ENCODE measurements around the gene ADGRL3. TPM values are rescaled to one million over a fixed set of nuclear protein-coding genes. Genes with fewer than 3 reads are reported as not detected.
A peak's percentile ranks its signal among the peaks of the same experiment; 100 is the strongest.
"Not testable (repeated sequence)": the region's sequence is repeated elsewhere in the genome, so short reads cannot be mapped to it uniquely, and the experiment has no call there.

ADGRL3 gene
- total RNA-seq, 1 donor from 2014 or later = 3.0 TPM

DNA sequence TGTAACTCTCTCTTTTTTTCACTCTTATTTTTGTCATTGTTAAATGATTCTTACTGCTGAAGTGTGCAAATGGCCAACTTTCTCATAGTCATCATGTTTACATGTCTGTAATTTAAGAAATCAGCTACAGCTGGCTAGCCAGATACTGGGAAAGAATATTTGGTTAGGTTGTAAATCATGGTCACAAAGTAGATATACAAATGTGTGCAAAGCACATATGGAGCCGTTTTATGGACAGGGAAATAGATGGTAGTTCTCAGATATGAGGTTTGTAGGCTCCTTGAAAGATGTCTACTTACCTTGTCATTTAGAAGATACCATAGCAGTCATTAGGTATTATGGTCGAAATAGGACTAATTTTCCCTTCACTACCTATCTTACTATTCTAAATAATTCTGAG, 430.4 kb downstream of the ADGRL3 start:
- DNase-seq (no peak), ATAC-seq (ENCODE audit: poor library complexity) (no peak)
- intact Hi-C loops (cut with DNase I) = no loop called here

DNA sequence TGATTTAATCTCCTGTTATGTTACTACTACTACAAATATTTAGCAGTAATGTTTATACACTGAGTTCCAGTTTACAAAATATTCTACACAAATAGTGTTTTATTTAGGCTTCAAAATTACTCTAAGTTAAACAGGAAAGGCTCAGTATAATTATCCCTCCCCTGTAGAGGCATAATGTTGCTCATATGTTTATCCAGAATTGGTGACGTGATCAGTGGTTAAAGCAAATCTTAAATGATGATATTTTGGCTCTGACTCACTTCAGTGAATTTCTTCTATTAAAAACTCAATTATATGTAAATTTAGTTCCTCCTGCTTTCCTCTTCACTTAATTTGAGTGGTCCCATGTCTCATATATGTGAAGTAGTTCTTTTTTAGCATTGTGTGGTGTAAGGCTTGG, 438.5 kb downstream of the ADGRL3 start:
- intact Hi-C loops (cut with DNase I) = no loop called here
- ATAC-seq (ENCODE audit: poor library complexity) = no peak
- no peak for DNase-seq

DNA sequence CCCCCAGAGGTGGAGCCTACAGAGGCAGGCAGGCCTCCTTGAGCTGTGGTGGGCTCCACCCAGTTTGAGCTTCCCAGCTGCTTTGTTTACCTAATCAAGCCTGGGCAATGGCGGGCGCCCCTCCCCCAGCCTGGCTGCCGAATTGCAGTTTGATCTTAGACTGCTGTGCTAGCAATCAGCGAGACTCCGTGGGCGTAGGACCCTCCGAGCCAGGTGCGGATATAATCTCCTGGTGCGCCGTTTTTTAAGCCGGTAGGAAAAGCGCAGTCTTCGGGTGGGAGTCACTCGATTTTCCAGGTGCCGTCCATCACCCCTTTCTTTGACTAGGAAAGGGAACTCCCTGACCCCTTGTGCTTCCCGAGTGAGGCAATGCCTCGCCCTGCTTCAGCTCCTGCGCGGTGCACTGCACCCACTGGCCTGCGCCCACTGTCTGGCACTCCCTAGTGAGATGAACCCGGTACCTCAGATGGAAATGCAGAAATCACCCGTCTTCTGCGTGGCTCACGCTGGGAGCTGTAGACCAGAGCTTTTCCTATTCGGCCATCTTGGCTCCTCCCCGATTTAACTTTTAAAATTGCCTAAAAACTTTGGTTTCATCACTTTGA, 446.7 kb downstream of the ADGRL3 start:
- ATAC-seq (ENCODE audit: poor library complexity); DNase-seq; intact Hi-C loops (cut with DNase I): not testable (repeated sequence)

DNA sequence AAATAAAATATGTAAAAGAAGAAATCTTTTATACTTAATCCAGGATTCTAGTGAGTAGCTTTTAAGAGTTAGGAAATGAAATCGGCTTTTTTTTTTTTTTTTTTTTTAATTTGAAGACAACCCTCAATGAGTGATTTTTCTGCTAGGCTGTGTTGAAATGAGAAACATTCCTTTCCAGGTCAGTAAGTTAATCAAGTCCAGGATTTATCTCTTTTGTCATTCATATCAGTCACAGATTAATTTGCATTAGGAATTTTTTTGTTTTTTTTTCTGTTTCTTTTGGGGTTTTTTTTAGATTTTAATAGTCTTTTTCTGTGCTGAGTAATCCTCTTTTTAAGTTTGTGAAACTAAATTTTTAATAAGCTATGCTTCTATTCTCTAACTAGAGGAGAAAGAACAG, 448.1 kb downstream of the ADGRL3 start:
- no peak for ATAC-seq (ENCODE audit: poor library complexity)
- DNase-seq = no peak
- intact Hi-C loops (cut with DNase I) = no loop called here

DNA sequence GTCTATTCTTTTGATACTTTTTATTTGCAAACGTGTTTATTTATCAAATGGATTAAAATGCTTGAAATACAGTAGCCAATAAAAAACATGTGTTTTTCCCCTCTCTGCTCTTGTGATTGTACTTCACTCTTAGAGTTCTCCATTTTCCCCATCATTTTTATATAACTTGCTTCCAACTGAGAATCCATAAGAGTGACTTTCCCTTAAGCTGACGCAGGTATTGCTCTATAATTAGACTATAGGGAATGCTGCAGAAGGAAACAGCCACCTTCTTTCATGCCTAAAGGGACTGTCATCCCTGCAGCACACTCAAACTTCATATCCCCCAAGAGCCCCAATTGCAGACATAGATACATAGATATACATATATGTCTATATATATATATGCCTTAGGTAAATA, 456.9 kb downstream of the ADGRL3 start:
- ATAC-seq (ENCODE audit: poor library complexity) = no peak
- intact Hi-C loops (cut with DNase I) = no loop called here
- DNase-seq = no peak

DNA sequence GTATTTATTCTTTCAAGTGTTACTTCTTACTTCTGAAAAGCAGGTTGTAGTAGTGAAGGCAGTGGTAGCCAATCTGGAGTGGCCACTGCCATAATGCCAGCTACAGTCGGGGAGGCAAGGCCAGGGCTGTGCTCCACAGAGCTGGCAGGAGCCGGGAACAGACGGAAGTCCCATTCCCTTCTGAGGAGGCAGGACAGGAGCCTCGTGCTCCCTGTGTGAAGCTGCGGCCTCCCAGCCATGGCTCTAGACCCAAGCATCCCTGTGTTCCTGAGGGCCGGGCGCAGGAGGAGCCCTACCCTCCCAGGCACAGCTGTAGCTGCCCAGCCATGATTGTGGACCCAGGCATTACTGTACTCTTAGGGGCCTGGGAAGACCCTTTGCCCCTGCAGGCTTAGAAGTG, 461.8 kb downstream of the ADGRL3 start:
- DNase-seq = no peak
- intact Hi-C loops (cut with DNase I) = no loop called here

DNA sequence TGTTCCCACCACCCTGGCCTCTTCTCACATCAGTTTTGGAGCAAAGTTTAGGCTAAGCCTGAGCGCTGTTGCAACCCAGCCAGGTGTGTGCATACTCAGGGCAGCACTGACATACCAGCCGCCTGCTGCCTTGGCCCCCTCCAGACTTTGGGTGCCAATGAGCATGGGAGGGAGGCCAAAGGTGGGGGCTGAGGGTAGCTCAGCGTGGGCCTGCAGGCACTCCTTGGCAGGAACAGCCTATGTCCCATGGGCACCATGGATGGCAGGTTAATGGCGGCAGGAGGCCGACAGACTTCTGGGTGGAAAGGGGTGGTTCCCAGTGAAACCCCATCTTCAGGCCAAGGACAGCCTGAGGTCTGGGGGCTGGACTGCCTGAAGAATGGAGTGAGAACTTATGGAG, 462.2 kb downstream of the ADGRL3 start:
- DNase-seq = no peak
- intact Hi-C loops (cut with DNase I) = no loop called here
- ATAC-seq (ENCODE audit: poor library complexity) = no peak

More for the DNA sequence above, 461.8 kb downstream of the ADGRL3 start:
- no peak for ATAC-seq (ENCODE audit: poor library complexity)

DNA sequence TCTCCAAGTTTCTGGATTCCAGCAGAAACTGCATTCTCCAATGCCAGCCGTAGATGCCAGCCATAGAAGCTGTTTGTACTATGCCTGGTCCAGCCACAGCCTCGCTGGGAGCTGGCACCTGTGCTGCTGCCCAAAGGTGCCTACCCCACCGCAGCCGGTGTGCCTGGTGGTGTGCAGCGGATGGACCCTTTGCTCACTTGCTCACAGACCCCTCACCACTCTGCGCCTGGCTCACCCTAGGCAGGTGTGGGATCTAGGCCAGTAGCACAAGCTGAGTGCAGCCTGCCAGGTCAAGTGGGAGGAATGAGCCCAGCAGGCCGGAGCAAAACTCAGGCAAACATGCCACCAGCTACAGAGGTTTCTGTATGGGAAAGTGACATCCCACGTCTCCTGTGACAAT, 463.2 kb downstream of the ADGRL3 start:
- no peak for ATAC-seq (ENCODE audit: poor library complexity)
- DNase-seq = no peak
- intact Hi-C loops (cut with DNase I) = no loop called here

DNA sequence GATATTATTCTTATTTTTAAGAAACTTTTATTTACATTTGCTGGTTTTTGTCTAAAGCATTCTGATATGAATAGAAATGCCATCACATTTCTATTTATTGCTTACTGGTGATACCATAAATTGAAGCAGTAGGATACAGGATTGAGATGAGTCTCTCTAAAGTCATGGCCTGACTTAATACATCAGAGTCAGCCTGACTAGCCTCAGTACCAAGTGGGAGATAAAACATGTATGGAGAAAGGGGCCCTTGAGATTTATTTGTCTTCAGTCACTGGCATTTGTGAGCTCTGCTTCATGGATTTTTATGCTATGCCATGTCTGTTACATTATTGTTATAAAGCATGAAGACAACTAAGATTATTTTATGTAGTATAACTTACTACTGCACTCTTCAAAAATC, 465.5 kb downstream of the ADGRL3 start:
- intact Hi-C loops (cut with DNase I) = no loop called here
- no peak for ATAC-seq (ENCODE audit: poor library complexity)
- no peak for DNase-seq

DNA sequence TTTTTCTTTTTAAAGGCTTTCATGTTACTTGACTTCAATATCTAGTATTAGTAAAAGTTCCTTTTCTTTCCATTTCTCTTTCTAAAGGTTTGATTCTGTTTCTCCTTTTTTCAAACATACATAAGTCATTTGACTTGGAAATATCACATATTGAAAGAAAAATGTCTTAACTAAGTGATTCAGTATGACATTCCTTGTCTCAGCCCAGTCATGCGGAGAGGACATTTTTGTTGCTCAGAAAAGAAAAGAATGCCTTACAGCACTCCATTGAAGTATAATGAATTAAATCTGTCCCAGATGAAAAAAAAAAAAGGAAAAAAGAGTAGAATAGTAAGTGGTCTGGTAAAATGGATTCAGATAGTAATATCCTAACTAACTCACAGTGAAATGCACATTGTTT, 466.1 kb downstream of the ADGRL3 start:
- DNase-seq (no peak), ATAC-seq (ENCODE audit: poor library complexity) (no peak)
- intact Hi-C loops (cut with DNase I) = no loop called here

DNA sequence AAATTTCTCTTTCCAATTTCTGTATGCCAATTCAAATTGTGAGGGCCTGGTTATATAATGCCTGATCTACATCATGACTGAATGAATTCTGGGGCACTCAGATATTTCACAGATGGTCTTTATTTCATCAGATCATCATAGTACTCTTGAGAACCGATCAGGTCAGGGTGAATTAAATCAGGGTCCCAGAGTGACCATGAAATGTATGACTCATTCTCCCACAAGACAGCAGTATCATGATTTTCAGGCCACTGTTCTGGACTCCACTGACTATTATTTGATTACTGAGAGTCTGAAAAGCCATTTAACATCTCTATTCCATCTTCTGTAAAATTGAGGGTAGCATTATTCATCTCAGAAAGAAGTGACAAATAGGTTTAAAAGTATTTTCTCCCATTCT, 471.5 kb downstream of the ADGRL3 start:
- DNase-seq (no peak), ATAC-seq (ENCODE audit: poor library complexity) (no peak)
- intact Hi-C loops (cut with DNase I) = no loop called here

DNA sequence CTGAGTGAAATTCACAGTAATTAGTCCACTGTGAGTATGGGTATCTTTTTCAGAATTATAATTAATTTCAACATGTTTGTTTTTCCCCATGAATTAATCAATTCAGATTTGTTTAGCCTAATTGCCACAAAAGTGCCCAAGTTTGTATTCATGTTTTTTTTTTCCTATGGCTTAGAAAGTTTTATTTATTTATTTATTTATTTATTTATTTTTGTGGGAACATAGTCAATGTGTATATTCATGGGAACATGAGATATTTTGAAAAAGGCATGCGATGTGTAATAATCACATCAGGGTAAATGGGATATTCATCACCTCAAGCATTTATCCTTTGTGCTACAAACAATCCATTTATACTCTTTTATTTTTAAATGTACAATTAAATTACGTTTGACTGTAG, 475.3 kb downstream of the ADGRL3 start:
- intact Hi-C loops (cut with DNase I) = no loop called here
- ATAC-seq (ENCODE audit: poor library complexity) = no peak
- DNase-seq = no peak

DNA sequence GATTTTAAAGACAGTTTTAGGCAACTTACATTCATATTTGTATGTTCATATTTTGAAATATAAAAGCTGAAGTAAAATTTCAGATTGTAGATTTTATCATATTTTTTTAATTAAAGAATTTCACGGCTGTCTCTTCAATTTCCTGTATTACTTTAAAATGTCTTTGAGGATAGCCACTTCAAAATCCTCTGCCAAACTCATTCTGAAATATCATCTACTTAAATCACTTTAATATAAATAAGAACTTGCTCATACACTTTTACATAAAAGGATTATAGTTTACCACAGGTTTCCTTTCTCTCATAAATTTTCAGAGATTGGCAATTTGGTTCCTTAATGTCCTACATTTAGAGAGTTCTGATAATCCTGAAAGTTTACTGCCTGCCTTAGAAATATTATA, 478.2 kb downstream of the ADGRL3 start:
- DNase-seq = no peak
- intact Hi-C loops (cut with DNase I) = no loop called here
- no peak for ATAC-seq (ENCODE audit: poor library complexity)

DNA sequence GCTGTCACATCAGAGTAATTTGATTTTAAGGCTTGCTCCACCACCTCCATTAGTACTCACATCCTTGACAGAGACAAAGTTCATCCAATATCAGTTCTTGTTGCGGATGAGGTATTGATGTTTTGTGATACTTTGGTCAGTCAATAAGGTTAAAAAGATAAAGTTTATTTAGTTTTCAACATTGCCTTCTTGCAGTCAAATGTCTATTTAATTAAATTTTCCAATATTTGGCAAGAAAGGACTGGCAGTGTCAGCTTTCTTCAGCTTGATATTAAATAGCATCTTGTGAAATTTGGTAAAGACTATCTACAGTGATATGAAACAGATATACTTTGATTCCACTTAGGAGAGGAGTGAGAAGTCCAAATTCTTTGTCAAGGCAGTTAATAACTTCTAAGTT, 493.4 kb downstream of the ADGRL3 start:
- intact Hi-C loops (cut with DNase I) = no loop called here
- DNase-seq = no peak
- ATAC-seq (ENCODE audit: poor library complexity) = no peak

DNA sequence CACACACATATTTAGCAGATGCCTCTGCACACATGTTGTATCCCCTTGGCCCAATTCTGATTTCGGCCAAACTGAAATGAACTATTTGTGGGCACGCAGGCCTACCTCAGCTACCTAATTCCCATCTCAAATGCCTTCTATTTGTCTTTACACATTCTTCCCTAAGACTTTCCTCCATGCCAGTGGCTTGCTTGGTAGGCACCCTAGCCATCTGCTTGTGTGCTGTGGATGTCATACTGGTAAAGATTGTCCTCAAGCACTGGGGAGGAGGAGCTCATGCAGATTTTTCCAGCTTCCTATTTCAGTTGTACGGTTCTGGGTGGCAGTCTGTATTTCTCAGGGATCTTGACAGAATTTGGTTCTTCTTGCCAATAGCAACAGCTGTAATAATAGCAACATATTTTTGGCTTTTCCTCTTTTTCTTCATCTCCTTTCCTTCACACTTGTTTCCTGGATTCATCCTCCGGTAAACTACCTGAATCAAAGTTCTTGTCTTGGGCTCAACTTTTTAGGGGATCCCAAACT, 514.3 kb downstream of the ADGRL3 start:
- ATAC-seq (ENCODE audit: poor library complexity) = peak; percentile 45
- intact Hi-C loops (cut with DNase I) = no loop called here
- no peak for DNase-seq

DNA sequence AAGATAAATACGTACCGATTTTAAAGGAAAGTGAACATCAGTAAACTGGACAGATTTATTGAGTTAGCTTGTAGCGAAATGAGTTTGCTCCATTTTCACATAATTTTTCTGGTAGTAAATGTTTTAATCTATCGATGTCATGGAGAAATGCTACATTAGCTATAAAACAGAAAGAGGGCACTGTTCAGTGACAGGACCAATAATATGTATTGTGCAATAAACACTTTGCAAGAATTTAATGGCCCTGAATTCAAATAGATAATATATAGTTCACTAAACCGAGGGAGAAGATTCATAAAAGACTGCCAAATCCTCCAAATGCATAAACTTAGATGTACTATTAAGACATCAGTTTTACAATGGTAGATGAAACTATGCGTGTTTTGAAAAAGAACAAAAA, 516.3 kb downstream of the ADGRL3 start:
- intact Hi-C loops (cut with DNase I) = no loop called here
- ATAC-seq (ENCODE audit: poor library complexity) = no peak
- no peak for DNase-seq

DNA sequence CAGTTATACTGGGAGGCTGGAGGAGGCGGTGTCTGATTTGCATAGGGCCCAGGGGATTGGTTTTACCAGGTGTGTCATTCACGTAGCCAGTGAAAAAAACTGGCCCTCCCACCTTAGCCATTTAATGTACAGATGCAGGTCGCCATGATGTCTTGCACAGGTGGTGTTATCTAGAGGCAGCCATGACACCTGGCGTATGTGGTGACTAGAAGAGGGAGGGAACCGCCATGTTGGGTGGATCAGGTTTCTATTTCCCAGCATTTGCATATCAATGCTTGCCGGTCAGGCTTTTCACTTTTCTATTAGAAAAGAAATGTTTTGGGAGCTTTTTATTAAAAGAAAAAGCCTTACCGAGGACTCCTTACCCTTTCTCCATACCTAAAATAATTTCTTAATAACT, 523.4 kb downstream of the ADGRL3 start:
- ATAC-seq (ENCODE audit: poor library complexity) = no peak
- DNase-seq = no peak
- intact Hi-C loops (cut with DNase I) = no loop called here

DNA sequence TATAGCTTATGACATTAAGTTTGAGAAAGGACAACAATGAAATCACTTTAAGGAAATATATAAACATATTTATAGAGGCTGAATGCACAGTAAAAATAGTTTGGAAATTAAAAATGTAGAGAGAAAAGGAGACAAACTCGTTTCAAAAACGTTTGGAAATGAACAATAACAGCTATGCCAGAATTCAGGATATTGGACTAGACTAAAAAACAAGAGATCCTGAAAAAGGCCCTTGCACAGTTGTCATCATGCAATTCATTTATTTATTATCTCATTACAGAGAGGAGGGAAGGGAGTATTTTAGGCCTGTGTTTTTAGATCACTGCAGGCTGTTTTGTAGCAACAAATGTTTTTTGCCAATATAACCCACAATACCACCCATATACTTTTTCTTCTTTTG, 527.2 kb downstream of the ADGRL3 start:
- ATAC-seq (ENCODE audit: poor library complexity) = no peak
- intact Hi-C loops (cut with DNase I) = no loop called here

DNA sequence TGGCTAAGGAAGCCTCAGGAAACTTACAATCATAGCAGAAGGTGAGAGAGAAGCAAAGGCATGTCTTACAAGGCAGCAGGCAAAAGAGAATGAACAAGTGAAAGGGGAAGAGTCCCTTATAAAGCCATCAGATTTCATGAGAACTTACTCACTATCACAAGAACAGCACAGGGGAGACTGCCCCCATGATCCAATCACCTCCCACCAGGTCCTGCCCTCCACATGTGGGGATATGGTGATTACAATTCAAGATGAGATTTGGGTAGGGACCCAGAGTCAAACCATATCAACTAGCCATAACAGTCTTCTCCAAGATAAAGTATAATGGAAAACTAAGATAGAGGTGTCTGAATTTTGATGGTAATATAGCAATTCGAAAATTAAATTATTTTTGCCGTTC, 534.3 kb downstream of the ADGRL3 start:
- intact Hi-C loops (cut with DNase I) = no loop called here
- ATAC-seq (ENCODE audit: poor library complexity) (no peak), DNase-seq (no peak)

More for the DNA sequence above, 527.2 kb downstream of the ADGRL3 start:
- no peak for DNase-seq

DNA sequence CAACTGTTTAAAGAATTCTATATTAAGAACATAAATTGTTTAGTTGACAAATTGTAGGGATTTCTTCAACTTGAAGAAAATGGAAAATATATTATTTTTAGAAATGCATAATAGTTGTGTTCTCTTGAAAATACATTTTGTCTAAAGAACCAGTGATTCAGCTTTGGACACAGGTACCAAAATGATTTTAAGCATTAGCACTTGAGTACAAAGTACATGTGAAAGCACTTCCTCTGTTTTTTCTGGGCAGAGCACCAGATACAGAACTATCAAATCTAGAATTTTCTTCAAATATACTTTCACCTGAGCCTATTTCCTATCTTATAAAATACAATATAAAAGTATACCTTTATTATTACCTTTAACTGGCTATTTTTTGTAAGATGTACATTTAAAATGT, 539.8 kb downstream of the ADGRL3 start:
- intact Hi-C loops (cut with DNase I) = no loop called here
- DNase-seq (no peak), ATAC-seq (ENCODE audit: poor library complexity) (no peak)

DNA sequence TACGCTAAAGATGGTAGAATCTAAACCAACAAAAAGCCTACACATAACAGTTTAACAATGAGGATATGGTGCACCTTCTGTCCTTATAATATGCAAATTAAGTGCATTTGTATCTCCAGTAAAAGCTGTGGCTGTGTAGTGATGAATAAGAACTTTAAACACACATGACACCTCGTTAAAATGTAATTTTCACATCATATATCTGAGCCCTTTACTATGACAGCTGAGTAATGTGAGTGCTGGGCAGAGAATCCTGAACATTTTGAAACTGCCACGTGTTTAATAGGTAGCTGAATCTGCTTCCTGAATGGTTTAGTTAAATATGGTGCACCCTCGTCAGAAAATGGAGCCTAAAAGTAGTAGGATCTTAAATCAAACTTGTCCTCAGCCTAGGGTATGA, 540.8 kb downstream of the ADGRL3 start:
- DNase-seq (no peak), ATAC-seq (ENCODE audit: poor library complexity) (peak; percentile 22)
- intact Hi-C loops (cut with DNase I) = no loop called here

Data from Right ventricle myocardium superior (tissue), 1 donor.